Astrocyte of the hippocampus (primary cell): Measurements from ENCODE around the gene ANXA11.

Source experiments
- DNase-seq: peaks from one replicate; pipeline ENCODE4 v3.0.0; 2011; ENCODE audit warnings: low read depth, low spot score

ANXA11 gene

DNA sequence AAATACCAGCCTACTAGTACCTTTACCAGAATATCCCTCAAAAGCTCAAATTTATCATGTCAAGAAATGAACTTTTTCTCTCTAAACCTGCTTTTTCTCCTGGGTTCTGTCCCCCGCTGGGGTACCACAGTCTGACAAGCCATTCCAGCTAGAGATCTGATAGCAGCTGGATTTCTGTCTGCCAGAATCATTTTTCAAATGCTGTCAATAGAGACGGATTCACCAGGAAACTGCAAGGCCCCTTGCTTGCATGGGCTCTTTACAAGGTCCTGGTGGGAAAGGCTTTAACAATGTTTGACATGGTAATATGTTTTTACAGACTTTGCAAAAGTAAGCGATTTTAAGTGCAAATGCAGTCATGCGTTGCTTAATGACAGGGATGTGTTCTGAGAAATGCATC, 4.9 kb upstream of the ANXA11 start:
- DNase-seq, result no peak

- no peak for DNase-seq
Observed at GRCh38 chr10:80207768-80208370, 2.5 kb upstream of the ANXA11 start.

GRCh38 chr10:80206277-80206655, 929 bp upstream of the ANXA11 start:
- no peak for DNase-seq

GRCh38 chr10:80204677-80205476, 460 bp downstream of the ANXA11 start:
- DNase-seq, result peak; percentile 72

DNA sequence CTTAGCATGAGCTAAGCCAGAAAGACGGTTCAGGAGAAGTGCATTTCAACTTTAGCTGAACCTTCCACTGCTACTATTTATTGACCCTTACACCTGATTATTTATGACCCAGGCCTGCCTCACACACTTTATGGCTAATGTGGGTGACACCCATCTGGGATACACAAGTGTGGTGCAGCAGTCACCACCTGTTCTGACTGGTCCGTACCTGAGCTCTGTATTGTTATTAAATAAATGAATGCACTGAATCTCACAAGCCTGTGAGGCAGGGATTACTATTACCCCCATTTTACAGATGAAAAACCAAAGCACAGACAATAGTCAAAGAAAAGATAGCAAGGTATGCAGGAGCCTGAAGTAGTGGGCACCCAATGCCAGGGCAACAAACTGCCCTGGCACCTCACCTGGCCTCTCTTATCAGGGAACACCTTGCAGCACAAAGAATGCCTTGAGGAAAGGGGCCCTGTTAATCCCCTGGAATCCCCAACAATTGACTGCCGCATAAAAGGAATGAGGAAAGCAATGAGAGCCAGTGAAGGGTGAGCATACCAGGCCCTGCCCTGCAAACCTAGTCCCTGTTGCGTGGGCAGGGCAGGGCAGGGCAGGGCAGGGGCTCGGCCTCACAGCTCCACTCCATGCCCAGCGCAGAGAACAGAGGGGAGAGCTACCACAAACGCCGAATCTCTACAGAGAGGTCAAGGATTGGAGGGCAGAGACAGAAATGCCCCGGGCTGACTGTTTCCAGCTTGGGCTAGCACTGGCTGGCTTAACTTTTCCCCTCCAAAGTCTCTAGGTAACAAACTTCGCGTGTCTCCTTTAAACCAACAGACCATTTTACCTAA, 1.3 kb downstream of the ANXA11 start:
- DNase-seq, result peak; percentile 56

DNA sequence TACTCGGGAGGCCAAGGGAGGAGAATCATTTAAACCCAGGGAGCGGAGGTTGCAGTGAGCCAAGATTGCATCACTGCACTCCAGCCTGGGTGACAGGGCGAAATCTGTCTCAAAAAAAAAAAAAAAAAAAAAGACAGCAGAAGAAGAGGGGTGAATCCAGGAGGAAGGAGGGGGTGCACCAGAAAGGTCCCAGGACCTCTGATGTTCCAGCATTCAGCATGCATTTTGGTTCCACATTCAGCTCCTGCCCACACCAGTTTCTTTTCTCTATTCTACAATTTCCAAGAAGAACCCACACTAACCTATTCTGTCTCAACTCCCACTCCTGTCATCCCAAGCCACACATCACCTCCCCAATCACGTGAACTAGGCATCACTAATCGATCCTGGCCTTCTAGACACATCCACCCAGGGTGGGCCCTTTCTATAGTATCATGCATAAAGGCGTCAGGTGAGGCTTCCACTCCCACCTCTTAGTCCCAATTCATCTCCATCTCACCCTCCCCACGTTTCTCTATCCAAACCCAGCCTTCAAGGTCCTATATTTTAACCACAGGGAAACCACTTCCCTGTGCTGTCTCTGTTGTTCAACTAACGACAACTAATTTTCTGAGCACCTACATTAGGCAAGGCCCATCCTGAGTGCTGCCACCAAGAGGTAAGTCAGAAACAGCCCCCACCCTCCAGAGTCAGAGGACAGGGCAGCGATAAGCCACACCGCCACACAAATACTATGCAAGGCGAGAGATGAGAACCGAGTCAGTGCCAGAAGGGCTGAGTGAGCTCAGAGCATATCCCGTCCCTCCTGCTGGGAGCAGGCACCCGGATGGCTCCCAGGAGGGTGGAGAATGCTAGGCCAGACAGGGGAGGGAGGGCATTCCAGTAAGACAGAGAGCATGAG, 2.2 kb downstream of the ANXA11 start:
- peak; percentile 92 for DNase-seq

DNA sequence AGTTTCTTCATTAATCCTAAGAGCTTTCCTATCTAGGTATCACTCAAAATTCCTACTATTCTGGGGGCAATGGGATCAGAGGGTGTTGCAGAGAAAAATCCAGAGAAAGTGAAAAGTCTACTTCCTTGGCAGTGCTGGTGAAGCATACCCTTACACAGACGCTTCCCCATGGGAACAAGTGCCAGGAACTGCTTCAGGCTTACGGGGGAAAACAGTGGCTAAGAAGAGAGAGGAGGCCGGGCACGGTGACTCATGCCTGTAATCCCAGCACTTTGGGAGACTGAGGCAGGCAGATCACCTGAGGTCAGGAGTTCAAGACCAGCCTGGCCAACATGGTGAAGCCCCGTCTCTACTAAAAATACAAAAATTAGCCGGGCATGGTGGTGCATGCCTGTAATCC, 2.8 kb downstream of the ANXA11 start:
- peak; percentile 34 for DNase-seq

DNA sequence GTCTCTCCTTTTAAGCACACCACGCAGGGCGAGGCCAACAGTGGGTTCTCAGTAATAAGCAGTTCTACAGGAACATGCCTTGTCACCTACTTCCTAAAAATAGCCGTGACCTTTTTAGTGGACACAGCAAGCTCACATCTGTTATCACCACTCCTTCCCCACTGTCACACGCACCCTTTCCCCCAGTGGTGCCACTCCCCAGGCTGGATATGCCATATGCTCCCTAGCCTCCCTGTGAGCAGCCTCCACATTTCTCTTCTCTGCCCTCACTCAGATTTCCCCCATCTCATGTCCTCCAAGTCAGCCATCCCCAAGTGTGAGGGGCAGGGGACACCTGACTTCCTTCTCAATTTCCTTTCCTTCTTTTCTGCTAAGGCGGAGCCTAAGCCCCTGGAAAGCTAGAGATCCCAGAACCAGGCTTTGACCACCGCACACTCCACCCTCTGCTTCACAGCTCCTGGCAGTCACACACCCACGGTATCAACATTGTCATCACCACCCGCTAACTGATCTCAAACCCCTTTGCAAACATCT, 3.7 kb downstream of the ANXA11 start:
- DNase-seq, result no peak

DNA sequence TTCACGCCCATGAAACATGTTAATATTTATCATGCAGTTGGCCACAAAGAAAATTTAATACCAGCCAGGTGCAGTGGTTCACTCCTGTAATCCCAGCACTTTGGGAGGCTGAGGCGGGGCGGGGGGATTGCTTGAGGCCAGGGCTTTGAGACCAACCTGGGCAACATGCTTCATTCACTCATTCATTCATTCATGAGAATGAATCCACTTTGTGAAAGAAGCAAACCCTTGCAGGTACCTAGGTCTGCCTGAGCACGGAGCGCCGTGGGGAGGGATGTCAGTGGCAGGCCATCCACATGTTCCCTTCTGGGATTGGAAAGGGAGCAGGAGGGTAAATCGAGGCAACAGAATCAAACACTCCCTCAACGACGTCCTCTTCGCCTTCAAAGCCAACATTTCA, 4.7 kb downstream of the ANXA11 start:
- DNase-seq, result no peak

- no peak for DNase-seq
Observed at GRCh38 chr10:80200259-80200658, 5.1 kb downstream of the ANXA11 start.

GRCh38 chr10:80199828-80200227, 5.5 kb downstream of the ANXA11 start:
- DNase-seq, result no peak

DNA sequence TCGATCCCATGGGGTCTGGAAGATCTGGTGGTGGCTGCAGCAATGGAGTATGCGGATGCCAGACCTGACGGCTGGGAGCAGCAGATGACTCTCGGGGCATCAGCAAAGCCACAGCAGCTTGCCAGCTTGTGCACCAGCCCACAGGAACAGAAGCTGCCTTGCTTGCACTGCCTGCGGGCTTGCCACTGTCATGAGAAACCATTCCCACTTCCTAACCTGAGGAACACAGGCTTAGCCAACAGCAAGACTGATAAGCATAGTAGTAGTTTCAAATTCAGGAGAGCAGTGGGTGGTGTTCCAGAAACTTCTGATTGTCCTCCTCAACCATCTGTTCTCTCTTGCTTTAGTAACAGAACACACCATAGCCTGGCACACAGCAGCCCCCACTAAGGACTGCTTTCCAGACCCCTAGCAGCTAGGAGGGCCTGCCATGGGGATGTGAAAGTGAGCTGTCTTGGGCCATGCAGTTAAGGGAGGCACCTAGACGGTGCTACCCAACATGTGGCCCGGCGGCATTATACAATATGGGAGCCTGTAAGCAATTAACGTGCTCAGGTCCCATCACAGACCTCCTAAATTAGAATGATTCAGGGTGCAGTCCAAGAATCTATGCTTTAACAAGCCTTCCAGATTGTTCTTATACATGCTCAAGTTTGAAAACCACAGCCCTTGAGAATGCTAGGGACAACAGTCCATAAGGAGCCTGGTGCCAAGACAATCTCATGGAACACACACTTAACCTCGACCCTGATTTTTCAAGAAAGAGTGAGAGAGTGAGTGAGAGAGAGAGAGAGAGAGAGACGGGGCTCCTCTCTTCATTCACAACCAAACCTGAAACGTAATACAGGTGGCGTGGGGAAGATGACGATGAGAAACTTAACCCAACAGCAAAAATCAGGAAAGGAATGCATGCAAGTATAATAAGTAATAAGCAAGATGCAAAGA, 7.1 kb downstream of the ANXA11 start:
- DNase-seq, result no peak

DNA sequence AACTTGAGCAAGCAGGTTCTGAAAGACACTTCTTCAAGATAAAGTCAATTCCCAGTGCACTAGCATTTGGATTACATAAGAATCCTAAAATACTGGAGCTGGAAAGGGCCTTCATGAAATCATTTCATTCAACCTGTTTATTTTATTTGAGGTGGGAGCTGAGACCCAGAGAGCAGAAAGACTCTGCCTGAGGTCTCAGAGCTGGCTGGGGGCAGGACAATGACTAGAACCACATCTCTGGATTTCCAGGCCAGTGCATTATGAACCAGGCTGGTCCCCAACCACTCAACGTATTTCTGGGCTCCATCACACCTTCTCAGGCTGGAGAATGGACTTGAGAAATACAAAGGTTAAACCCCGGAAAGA, 8.4 kb downstream of the ANXA11 start:
- DNase-seq, result no peak

DNA sequence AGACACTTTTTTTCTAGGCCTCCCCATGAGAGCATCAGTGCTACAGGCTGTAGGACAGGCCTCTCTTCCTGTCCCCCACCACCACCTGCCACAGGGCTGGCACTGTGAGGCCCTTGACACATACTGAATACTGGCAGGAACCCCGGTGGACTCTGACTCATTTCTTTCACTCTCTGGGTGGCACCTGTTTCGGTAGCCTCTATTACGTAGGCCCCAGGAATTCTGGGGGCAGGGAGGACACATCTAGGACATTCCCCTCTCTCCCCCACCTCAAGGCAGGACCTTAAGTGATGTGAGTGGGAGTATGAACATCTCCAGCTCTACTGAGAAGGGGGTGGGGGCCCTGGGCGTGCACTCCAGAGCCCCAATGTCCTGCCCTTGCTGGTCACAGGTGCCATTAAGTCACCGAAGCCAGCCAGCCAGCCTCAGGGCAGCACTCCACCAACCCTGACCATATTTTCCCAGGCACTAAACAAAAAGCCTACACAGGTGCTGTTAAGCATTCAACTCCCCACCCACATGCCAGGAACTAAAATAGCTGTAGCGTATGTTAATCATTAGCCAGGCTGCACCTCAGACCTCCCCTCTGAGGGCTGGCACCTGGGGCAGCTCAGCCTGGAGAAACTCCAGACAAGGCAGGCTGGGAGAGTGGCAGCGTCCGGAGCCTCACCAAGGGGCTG, 8.9 kb downstream of the ANXA11 start:
- DNase-seq, result peak; percentile 69

DNA sequence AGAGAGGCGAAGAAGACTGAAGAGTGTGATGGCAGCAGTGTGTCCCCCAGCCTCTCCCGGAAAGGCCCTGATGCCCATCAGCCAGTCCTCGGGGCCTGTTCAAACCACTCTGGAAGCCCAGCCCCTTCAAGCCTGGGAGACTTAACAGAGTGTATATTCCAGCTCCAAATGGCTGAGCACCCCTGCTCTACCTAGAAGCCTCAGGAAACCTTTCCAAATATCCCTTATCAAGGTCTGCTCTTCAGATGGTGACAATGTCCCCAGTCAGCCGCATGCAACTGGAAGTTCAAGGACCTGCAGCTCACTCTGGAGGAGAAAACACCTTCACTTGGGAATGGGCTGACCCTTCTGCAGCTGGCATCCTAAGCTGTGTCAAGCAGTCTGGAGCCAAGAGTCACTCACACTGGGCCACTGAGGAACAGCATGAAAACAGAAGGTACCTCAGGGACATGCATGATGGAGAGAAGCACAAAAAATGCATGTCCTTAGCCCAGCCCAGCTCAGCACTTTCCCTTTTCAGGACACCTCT, 10.2 kb downstream of the ANXA11 start:
- DNase-seq, result no peak

DNA sequence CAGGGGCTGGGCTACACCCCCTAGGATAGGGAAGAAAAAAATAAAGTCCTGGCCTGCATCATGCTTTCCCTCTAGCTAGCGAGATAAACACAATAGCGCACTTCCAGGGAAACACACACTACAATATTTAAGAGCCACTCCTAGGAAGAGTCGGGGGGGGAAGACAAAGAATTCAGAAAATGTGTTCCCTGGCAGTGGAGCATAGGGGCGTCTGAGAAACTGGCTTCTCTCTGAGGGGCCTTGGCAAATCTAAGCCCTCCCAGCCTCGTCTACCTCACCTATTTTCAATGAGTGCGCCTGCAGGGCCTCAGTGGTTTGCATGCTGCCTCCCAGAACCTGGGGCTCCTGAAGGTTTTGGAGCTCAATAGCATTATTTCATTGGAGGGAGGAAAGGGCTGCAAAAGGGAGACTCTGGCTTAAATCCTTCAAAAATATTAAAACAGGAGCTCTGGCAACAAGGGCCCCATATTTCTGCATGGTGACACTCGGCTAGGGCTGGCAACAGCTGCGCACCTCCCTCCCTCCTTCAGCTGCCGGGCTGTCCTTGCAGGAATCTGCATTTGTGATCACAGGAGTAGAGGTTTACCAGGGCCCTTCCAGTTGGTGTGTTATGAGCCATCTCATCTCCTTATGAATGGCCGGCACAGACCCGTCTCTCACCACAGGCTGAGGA, 10.8 kb downstream of the ANXA11 start:
- DNase-seq, result no peak

DNA sequence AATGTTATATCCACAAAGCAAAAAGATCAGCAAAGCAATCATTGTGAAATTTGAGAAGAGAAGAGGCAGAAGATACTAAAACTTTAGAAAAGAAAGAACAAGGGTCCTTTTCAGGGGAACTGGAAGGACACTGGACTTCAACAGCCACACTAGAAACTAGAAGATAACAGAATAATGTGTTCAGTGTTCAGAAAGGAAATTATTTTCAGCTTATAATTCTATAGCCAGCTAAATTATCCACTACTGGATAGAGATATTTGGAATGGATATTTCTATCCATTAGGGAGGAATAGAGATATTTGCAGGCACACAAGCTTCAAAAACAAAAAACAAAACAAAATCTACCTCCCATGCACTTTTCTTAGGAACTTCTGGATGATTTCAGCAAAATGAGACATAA, 12.8 kb downstream of the ANXA11 start:
- DNase-seq, result no peak

- DNase-seq, result no peak
Observed at GRCh38 chr10:80191589-80192270, 13.6 kb downstream of the ANXA11 start.
